Measurements from ENCODE around the gene SLU7.

DNA sequence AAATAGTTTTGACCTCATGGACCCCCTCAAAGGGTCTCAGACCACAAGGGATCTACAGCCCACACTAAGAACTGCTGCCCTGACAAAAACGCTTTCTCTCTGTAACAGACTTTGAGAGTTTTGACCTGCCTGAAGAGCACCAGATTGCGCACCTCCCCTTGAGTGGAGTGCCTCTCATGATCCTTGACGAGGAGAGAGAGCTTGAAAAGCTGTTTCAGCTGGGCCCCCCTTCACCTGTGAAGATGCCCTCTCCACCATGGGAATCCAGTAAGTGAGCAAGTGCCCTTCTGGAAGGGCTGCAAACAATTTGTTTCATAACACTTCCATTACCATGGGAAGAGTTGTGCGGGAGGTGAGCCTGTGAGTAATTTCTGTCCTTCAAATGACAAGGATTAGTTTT lies 8.7 kb upstream of the SLU7 start:
- TF ChIP-seq ZNF274 (IDR thresholded peaks at IDR 0.05; ENCODE audit: low read depth, low read length) (no peak), YY1 (IDR thresholded peaks at IDR 0.05; ENCODE audit: insufficient read depth, insufficient read length) (no peak)

Measured in NT2/D1 (cell line).